Body of pancreas (tissue), 4 donors: ENCODE measurements around the gene HKDC1.

Experiments used
- CTCF ChIP-seq, 7 experiments: fragments of 450-650 bp in 4 of 7; fragments of 200-600 bp in 3 of 7; sonication (generic) in 3 of 7; IDR thresholded peaks; one replicate each; pipeline ENCODE4 v1.5.1; 2016 to 2019; ENCODE audit warnings: antibody characterized with exemption in 7 of 7
- POLR2A ChIP-seq, 3 donors: fragments of 450-650 bp; IDR thresholded peaks; one replicate each; pipeline ENCODE4 v1.6.1; 2016; ENCODE audit warnings: antibody characterized with exemption in 3 of 3, mild to moderate bottlenecking in 2 of 3

DNA sequence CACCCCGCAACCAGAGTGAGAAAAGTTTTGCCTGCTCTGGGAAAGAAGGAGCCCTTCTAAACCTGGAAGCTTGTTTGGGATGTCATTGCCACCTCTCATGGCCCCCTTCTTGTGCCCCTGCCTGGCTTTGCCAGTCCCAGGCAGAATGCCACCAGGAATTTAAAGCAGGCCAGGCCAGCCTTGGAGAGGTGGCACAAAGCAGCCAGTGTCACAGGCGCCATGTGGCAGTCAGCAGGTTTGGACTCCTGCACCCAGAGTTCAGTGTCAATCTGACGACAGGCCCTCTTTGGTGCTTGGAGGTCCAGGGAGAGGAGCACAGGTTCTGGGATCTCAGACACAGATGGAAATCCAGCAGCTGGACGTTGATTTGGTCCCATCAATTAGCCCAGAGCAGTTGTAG lies 70.9 kb downstream of the HKDC1 start:
- TF ChIP-seq CTCF (IDR thresholded peaks at IDR 0.05) = no peak
- TF ChIP-seq POLR2A (IDR thresholded peaks at IDR 0.05) = no peak
